ENCODE results near the gene PAPPA2.

DNA sequence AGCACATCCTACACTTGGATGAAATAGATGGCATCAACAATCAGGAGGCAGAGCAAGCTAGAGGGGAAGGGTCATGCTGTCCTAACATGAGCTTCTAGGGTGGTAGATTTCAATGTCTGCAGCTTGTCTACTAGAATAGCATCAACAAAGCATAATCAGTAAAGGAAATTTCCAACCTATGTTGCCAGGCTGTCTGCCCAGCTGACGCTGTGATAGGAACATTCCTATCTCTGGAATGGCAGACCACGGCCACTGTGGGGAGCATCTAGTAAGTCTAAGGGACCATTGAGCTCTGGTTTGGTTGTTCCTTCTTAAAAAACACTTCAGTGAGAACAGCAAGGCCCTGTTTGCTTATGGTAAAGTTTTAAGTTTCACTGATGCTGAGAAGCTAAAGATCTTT, 206.8 kb downstream of the PAPPA2 start:
- TF ChIP-seq CTCF (IDR thresholded peaks at IDR 0.05; ENCODE audit: low read length): no peak
- TF ChIP-seq EZH2 (optimal IDR thresholded peaks at IDR 0.05; ENCODE audit: low read depth, low read length): no peak

Measured in MM.1S (cell line).